Stomach (tissue), 4 donors: ENCODE results near the gene ZNF276.

Source experiments
- EP300 ChIP-seq: sonication (generic); formaldehyde crosslinking; IDR thresholded peaks from one replicate; pipeline ENCODE4 v1.6.1; 2017; ENCODE audit warnings: antibody characterized with exemption
- POLR2A ChIP-seq, 4 donors: fragments of 450-650 bp; IDR thresholded peaks; one replicate each; pipeline ENCODE4 v1.6.1; 2016; ENCODE audit warnings: antibody characterized with exemption in 4 of 4, control low read depth in 2 of 4, mild to moderate bottlenecking in 1 of 4, moderate library complexity in 1 of 4
- POLR2AphosphoS5 ChIP-seq, 3 donors: sonication (generic); formaldehyde crosslinking; IDR thresholded peaks; one replicate each; pipeline ENCODE4 v1.6.1; 2016; ENCODE audit warnings: antibody characterized with exemption in 3 of 3
- TF ChIP-seq, protein P1 (sequence below), 7 experiments: fragments of 450-650 bp in 4 of 7; fragments of 200-600 bp in 3 of 7; sonication (generic) in 3 of 7; IDR thresholded peaks; one replicate each; pipeline ENCODE4 v1.5.1; 2016 to 2019; ENCODE audit warnings: antibody characterized with exemption in 7 of 7, control low read depth in 2 of 7, mild to moderate bottlenecking in 1 of 7

DNA sequence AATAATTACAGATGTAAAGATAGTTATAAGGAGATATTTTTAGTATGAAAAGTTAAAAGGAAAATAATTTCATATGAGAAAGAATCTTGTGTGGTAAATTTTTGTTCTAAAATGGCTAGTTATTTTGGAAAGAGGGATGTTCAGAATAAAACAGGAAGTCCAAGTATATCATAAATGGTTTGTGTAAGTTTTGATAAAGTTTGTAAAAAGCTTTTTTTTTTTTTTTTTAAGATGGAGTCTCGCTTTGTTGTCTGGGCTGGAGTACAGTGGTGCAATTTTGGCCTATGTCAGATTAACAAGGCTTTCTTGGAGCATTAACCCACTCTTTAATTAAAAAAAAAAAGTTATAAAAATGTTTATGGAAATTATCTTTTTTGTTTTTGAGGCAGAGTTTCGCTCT lies 43.1 kb upstream of the ZNF276 start:
- TF ChIP-seq, protein P1, sequence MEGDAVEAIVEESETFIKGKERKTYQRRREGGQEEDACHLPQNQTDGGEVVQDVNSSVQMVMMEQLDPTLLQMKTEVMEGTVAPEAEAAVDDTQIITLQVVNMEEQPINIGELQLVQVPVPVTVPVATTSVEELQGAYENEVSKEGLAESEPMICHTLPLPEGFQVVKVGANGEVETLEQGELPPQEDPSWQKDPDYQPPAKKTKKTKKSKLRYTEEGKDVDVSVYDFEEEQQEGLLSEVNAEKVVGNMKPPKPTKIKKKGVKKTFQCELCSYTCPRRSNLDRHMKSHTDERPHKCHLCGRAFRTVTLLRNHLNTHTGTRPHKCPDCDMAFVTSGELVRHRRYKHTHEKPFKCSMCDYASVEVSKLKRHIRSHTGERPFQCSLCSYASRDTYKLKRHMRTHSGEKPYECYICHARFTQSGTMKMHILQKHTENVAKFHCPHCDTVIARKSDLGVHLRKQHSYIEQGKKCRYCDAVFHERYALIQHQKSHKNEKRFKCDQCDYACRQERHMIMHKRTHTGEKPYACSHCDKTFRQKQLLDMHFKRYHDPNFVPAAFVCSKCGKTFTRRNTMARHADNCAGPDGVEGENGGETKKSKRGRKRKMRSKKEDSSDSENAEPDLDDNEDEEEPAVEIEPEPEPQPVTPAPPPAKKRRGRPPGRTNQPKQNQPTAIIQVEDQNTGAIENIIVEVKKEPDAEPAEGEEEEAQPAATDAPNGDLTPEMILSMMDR (IDR thresholded peaks at IDR 0.05), result no peak
- no peak for TF ChIP-seq POLR2A (IDR thresholded peaks at IDR 0.05)
- TF ChIP-seq EP300, result no peak
- no peak for TF ChIP-seq POLR2AphosphoS5 (IDR thresholded peaks at IDR 0.05)
